Ectodermal cell (in vitro differentiated cells): ENCODE results near the gene MYBL2.
"Not testable (repeated sequence)": the region's sequence is repeated elsewhere in the genome, so short reads cannot be mapped to it uniquely, and the experiment has no call there.

Experiments used
- H3K27ac ChIP-seq: 2 replicates; pipeline ENCODE4 v1.7.0; 2013; ENCODE audit warnings: mild to moderate bottlenecking, low read depth, low read length; ENCODE audit not compliant: insufficient read depth, poor library complexity, severe bottlenecking
- H3K27me3 ChIP-seq: 2 replicates; pipeline ENCODE4 v1.7.0; 2013; ENCODE audit warnings: mild to moderate bottlenecking, low read length; ENCODE audit not compliant: insufficient read depth, control insufficient read depth, poor library complexity, severe bottlenecking
- H3K36me3 ChIP-seq: one replicate; pipeline ENCODE4 v1.7.0; 2013; ENCODE audit warnings: low read length; ENCODE audit not compliant: control insufficient read depth, insufficient read depth
- H3K4me1 ChIP-seq: one replicate; pipeline ENCODE4 v1.7.0; 2013; ENCODE audit warnings: low read length; ENCODE audit not compliant: control insufficient read depth, insufficient read depth
- H3K4me3 ChIP-seq: 2 replicates; pipeline ENCODE4 v1.7.0; 2013; ENCODE audit warnings: low read depth, low read length, control low read depth; ENCODE audit not compliant: insufficient read depth
- H3K9me3 ChIP-seq: 2 replicates; pipeline ENCODE4 v1.7.0; 2013; ENCODE audit warnings: mild to moderate bottlenecking, low read length, moderate library complexity; ENCODE audit not compliant: control insufficient read depth
- WGBS, 2 experiments: methylation state at CpG; one replicate each; pipeline ENCODE4 v1.1.7; 2013; ENCODE audit warnings: missing lambda C conversion rate in 2 of 2; 5-methylcytosine and 5-hydroxymethylcytosine counted together

MYBL2 gene

GRCh38 chr20:43749734-43750294 is 82.9 kb downstream of the MYBL2 start:
- Histone ChIP-seq H3K27me3 (no peaks in the 10 kb centered on the region), H3K9me3 (no peaks in the 10 kb centered on the region), H3K4me1 (peaks cover 5% of the 10 kb centered on the region), H3K27ac (no peak overlapping the region), H3K36me3 (no peaks in the 10 kb centered on the region), H3K4me3 (no peak overlapping the region)
- WGBS, 2 experiments: 15 to 18% methylated on average over 23 of the region's 23 CpGs

GRCh38 chr20:43750774-43751166 is 83.9 kb downstream of the MYBL2 start:
- H3K4me1 ChIP-seq: no peaks in the 10 kb centered on the region
- no peak overlapping the region for H3K4me3 ChIP-seq
- H3K27me3 ChIP-seq: no peaks in the 10 kb centered on the region
- H3K27ac ChIP-seq: no peak overlapping the region
- no peaks in the 10 kb centered on the region for H3K36me3 ChIP-seq
- no peaks in the 10 kb centered on the region for H3K9me3 ChIP-seq

- H3K4me3 ChIP-seq: no peak overlapping the region
- H3K9me3 ChIP-seq: no peaks in the 10 kb centered on the region
- no peaks in the 10 kb centered on the region for H3K27me3 ChIP-seq
- H3K27ac ChIP-seq: no peak overlapping the region
- no peaks in the 10 kb centered on the region for H3K36me3 ChIP-seq
- 94% methylated on average over 11 of the region's 11 CpGs for WGBS, 2 experiments
- H3K4me1 ChIP-seq: no peaks in the 10 kb centered on the region
Measured at GRCh38 chr20:43751167-43752050, 84.5 kb downstream of the MYBL2 start.

- no peak overlapping the region for H3K27ac ChIP-seq
- no peaks in the 10 kb centered on the region for H3K4me1 ChIP-seq
- H3K36me3 ChIP-seq: no peaks in the 10 kb centered on the region
- no peaks in the 10 kb centered on the region for H3K27me3 ChIP-seq
- WGBS, 2 experiments: 92 to 96% methylated on average over 4 of the region's 4 CpGs
- no peaks in the 10 kb centered on the region for H3K9me3 ChIP-seq
- H3K4me3 ChIP-seq: no peak overlapping the region
Measured at GRCh38 chr20:43752051-43752360, 85.1 kb downstream of the MYBL2 start.

GRCh38 chr20:43752561-43753301 is 85.8 kb downstream of the MYBL2 start:
- 90 to 91% methylated on average over 13 of the region's 13 CpGs for WGBS, 2 experiments
- no peak overlapping the region for H3K4me3 ChIP-seq
- no peaks in the 10 kb centered on the region for H3K4me1 ChIP-seq
- H3K27me3 ChIP-seq: no peaks in the 10 kb centered on the region
- no peaks in the 10 kb centered on the region for H3K36me3 ChIP-seq
- H3K9me3 ChIP-seq: no peaks in the 10 kb centered on the region
- H3K27ac ChIP-seq: no peak overlapping the region

- Histone ChIP-seq H3K36me3 (no peaks in the 10 kb centered on the region), H3K4me3 (no peak overlapping the region), H3K4me1 (no peaks in the 10 kb centered on the region), H3K9me3 (no peaks in the 10 kb centered on the region), H3K27me3 (no peaks in the 10 kb centered on the region), H3K27ac (no peak overlapping the region)
- 95% methylated on average over 7 of the region's 7 CpGs for WGBS, 2 experiments
Measured at GRCh38 chr20:43755390-43755789, 88.5 kb downstream of the MYBL2 start.

- Histone ChIP-seq H3K4me1 (no peaks in the 10 kb centered on the region), H3K36me3 (no peaks in the 10 kb centered on the region), H3K4me3 (no peak overlapping the region), H3K27me3 (no peaks in the 10 kb centered on the region), H3K27ac (no peak overlapping the region), H3K9me3 (no peaks in the 10 kb centered on the region)
- 93 to 94% methylated on average over 8 of the region's 8 CpGs for WGBS, 2 experiments
Measured at GRCh38 chr20:43755851-43756250, 88.9 kb downstream of the MYBL2 start.

- not testable (repeated sequence) for H3K27ac ChIP-seq, H3K9me3 ChIP-seq, H3K27me3 ChIP-seq, H3K4me3 ChIP-seq, H3K4me1 ChIP-seq, H3K36me3 ChIP-seq
- 91 to 94% methylated on average over 4 to 6 of the region's 6 CpGs for WGBS, 2 experiments
Measured at GRCh38 chr20:43757888-43758287, 91.0 kb downstream of the MYBL2 start.

- no peaks in the 10 kb centered on the region for H3K36me3 ChIP-seq
- no peaks in the 10 kb centered on the region for H3K27me3 ChIP-seq
- peaks cover 12% of the 10 kb centered on the region for H3K4me1 ChIP-seq
- WGBS, 2 experiments: 93% methylated on average over 15 of the region's 15 CpGs
- H3K27ac ChIP-seq: no peak overlapping the region
- H3K9me3 ChIP-seq: no peaks in the 10 kb centered on the region
- H3K4me3 ChIP-seq: no peak overlapping the region
Measured at GRCh38 chr20:43761386-43762340, 94.7 kb downstream of the MYBL2 start.
